CD4-positive, CD25-positive, alpha-beta regulatory T cell (primary cell): Measurements from ENCODE around the gene GARS1. TPM values are rescaled to one million over a fixed set of nuclear protein-coding genes. Genes with fewer than 3 reads are reported as not detected.

Experiments used
- ATAC-seq, 2 donors: fragments of 150-1000 bp; cut with Tn5 transposase; one replicate each; pipeline ENCODE4 v1.10.0; 2021; ENCODE audit warnings: low read depth in 2 of 2, moderate number of reproducible peaks in 2 of 2, moderate library complexity in 1 of 2
- DNase-seq, 3 donors: peaks; one replicate each; pipeline versions ENCODE4 v3.0.0 to v3.0.0-alpha.2; 2012 to 2022; ENCODE audit warnings: mixed read lengths in 1 of 3
- H3K27ac ChIP-seq: one replicate; pipeline ENCODE4 v1.7.0; 2013; ENCODE audit warnings: mild to moderate bottlenecking, low read length; ENCODE audit not compliant: insufficient read depth, poor library complexity, severe bottlenecking
- H3K27me3 ChIP-seq: one replicate; pipeline ENCODE4 v1.7.0; 2013; ENCODE audit warnings: low read length; ENCODE audit not compliant: control insufficient read depth, insufficient read depth
- H3K36me3 ChIP-seq: one replicate; pipeline ENCODE4 v1.7.0; 2013; ENCODE audit warnings: mild to moderate bottlenecking, low read length, moderate library complexity; ENCODE audit not compliant: control insufficient read depth, insufficient read depth
- H3K4me1 ChIP-seq: 2 replicates; pipeline ENCODE4 v1.7.0; 2013; ENCODE audit warnings: mild to moderate bottlenecking, low read length; ENCODE audit not compliant: insufficient read depth, control insufficient read depth, poor library complexity, severe bottlenecking
- H3K4me3 ChIP-seq: one replicate; pipeline ENCODE4 v1.7.0; 2013; ENCODE audit warnings: low read depth, mild to moderate bottlenecking, low read length, moderate library complexity
- H3K9me3 ChIP-seq, 2 experiments: 1 replicate in 1 of 2; 2 replicates in 1 of 2; pipeline ENCODE4 v1.7.0; 2013; ENCODE audit warnings: low read length in 2 of 2, mild to moderate bottlenecking in 1 of 2, moderate library complexity in 1 of 2; ENCODE audit not compliant: control insufficient read depth in 2 of 2
- H3K27ac Mint-ChIP-seq, 3 donors: one replicate each; pipeline ENCODE4 v1.8.0; 2020 to 2022; ENCODE audit warnings: mild to moderate bottlenecking in 3 of 3, mixed read lengths in 3 of 3, moderate library complexity in 2 of 3
- H3K27me3 Mint-ChIP-seq: one replicate; pipeline ENCODE4 v1.8.0; 2022; ENCODE audit warnings: mild to moderate bottlenecking, mixed read lengths
- H3K36me3 Mint-ChIP-seq: one replicate; pipeline ENCODE4 v1.8.0; 2020; ENCODE audit warnings: mixed read lengths
- H3K4me1 Mint-ChIP-seq, 4 donors: one replicate each; pipeline ENCODE4 v1.8.0; 2020 to 2022; ENCODE audit warnings: mixed read lengths in 4 of 4, mild to moderate bottlenecking in 1 of 4
- H3K4me3 Mint-ChIP-seq, 4 donors: one replicate each; pipeline ENCODE4 v1.8.0; 2020 to 2022; ENCODE audit warnings: mild to moderate bottlenecking in 4 of 4, mixed read lengths in 4 of 4, moderate library complexity in 3 of 4
- H3K9me3 Mint-ChIP-seq, 7 donors: one replicate each; pipeline ENCODE4 v1.8.0; 2020 to 2022; ENCODE audit warnings: mixed read lengths in 7 of 7, mild to moderate bottlenecking in 3 of 7, moderate library complexity in 2 of 7
- polyA plus RNA-seq, 4 donors: library from polyadenylated mRNA; unstranded; fragments of 300-500 nt; fragmentation: Illumina TruSeq; gene quantifications; one replicate each; pipeline ENCODE4 v1.2.3, GENCODE V29; 2021
- total RNA-seq: library from RNA; stranded (reverse); gene quantifications from one replicate; pipeline ENCODE4 v1.2.3, GENCODE V29; 2022

The GARS1 gene
- total and polyA plus RNA-seq, 5 donors from 2014 or later, result 76.2 to 116 (median 88.1) TPM

- ATAC-seq, result no peak
These were observed 59.8 kb downstream of the GARS1 start for GRCh38 chr7:30654296-30655090.

GRCh38 chr7:30655096-30655970 is 60.7 kb downstream of the GARS1 start:
- ATAC-seq, result no peak
- no peak overlapping the region for H3K27ac ChIP-seq
- H3K27ac Mint-ChIP-seq, result no peak overlapping the region

More at GRCh38 chr7:30654296-30655090, 59.8 kb downstream of the GARS1 start:
- Histone ChIP-seq H3K4me3 (no peak overlapping the region), H3K27ac (no peak overlapping the region), H3K36me3 (no peaks in the 10 kb centered on the region), H3K9me3 (no peaks in the 10 kb centered on the region), H3K4me1 (no peaks in the 10 kb centered on the region), H3K27me3 (no peaks in the 10 kb centered on the region)
- Mint-ChIP-seq H3K4me1 (no peaks in the 10 kb centered on the region), H3K27me3 (no peaks in the 10 kb centered on the region), H3K4me3 (no peak overlapping the region), H3K36me3 (peaks cover 3% of the 10 kb centered on the region), H3K27ac (no peak overlapping the region), H3K9me3 (no peaks in the 10 kb centered on the region)
- DNase-seq, result no peak

GRCh38 chr7:30656006-30656957 is 61.6 kb downstream of the GARS1 start:
- no peaks in the 10 kb centered on the region for H3K27me3 Mint-ChIP-seq
- no peak overlapping the region for H3K4me3 Mint-ChIP-seq
- ATAC-seq, result no peak
- no peaks in the 10 kb centered on the region for H3K4me1 Mint-ChIP-seq
- no peaks in the 10 kb centered on the region for H3K27me3 ChIP-seq
- H3K4me3 ChIP-seq, result no peak overlapping the region
- no peak overlapping the region for H3K27ac ChIP-seq
- peaks cover 3% of the 10 kb centered on the region for H3K36me3 Mint-ChIP-seq
- H3K4me1 ChIP-seq, result no peaks in the 10 kb centered on the region
- no peak overlapping the region for H3K27ac Mint-ChIP-seq
- no peak for DNase-seq
- no peaks in the 10 kb centered on the region for H3K9me3 ChIP-seq
- no peaks in the 10 kb centered on the region for H3K9me3 Mint-ChIP-seq
- H3K36me3 ChIP-seq, result no peaks in the 10 kb centered on the region

More at GRCh38 chr7:30655096-30655970, 60.7 kb downstream of the GARS1 start:
- H3K4me1 Mint-ChIP-seq, result no peaks in the 10 kb centered on the region
- no peaks in the 10 kb centered on the region for H3K9me3 Mint-ChIP-seq
- no peak overlapping the region for H3K4me3 Mint-ChIP-seq
- H3K36me3 ChIP-seq, result no peaks in the 10 kb centered on the region
- no peaks in the 10 kb centered on the region for H3K27me3 ChIP-seq
- H3K4me3 ChIP-seq, result no peak overlapping the region
- peaks cover 3% of the 10 kb centered on the region for H3K36me3 Mint-ChIP-seq
- DNase-seq, result no peak
- no peaks in the 10 kb centered on the region for H3K4me1 ChIP-seq
- no peaks in the 10 kb centered on the region for H3K9me3 ChIP-seq
- no peaks in the 10 kb centered on the region for H3K27me3 Mint-ChIP-seq

GRCh38 chr7:30657131-30657530 is 62.5 kb downstream of the GARS1 start:
- no peak overlapping the region for H3K4me3 ChIP-seq
- Mint-ChIP-seq H3K4me1 (no peaks in the 10 kb centered on the region), H3K4me3 (no peak overlapping the region), H3K27me3 (no peaks in the 10 kb centered on the region), H3K36me3 (peaks cover 3% of the 10 kb centered on the region), H3K27ac (no peak overlapping the region), H3K9me3 (no peaks in the 10 kb centered on the region)
- no peak for ATAC-seq
- no peaks in the 10 kb centered on the region for H3K9me3 ChIP-seq
- H3K36me3 ChIP-seq, result no peaks in the 10 kb centered on the region
- no peak overlapping the region for H3K27ac ChIP-seq
- H3K27me3 ChIP-seq, result no peaks in the 10 kb centered on the region
- no peak for DNase-seq
- H3K4me1 ChIP-seq, result no peaks in the 10 kb centered on the region

GRCh38 chr7:30658479-30659074 is 63.9 kb downstream of the GARS1 start:
- no peak for ATAC-seq
- peaks cover 2% of the 10 kb centered on the region for H3K36me3 Mint-ChIP-seq
- H3K9me3 Mint-ChIP-seq, result no peaks in the 10 kb centered on the region
- H3K27ac ChIP-seq, result no peak overlapping the region
- H3K4me1 ChIP-seq, result no peaks in the 10 kb centered on the region
- H3K4me1 Mint-ChIP-seq, result no peaks in the 10 kb centered on the region
- H3K4me3 Mint-ChIP-seq, result no peak overlapping the region
- H3K27me3 Mint-ChIP-seq, result no peaks in the 10 kb centered on the region
- no peaks in the 10 kb centered on the region for H3K27me3 ChIP-seq
- no peaks in the 10 kb centered on the region for H3K36me3 ChIP-seq
- H3K4me3 ChIP-seq, result no peak overlapping the region
- H3K27ac Mint-ChIP-seq, result no peak overlapping the region
- no peaks in the 10 kb centered on the region for H3K9me3 ChIP-seq
- DNase-seq, result no peak

- Histone ChIP-seq H3K27ac (no peak overlapping the region), H3K9me3 (no peaks in the 10 kb centered on the region), H3K4me3 (no peak overlapping the region), H3K36me3 (no peaks in the 10 kb centered on the region), H3K27me3 (no peaks in the 10 kb centered on the region), H3K4me1 (no peaks in the 10 kb centered on the region)
- Mint-ChIP-seq H3K27ac (peak overlapping the region in 1 of 3 donors; percentile 53), H3K9me3 (no peaks in the 10 kb centered on the region), H3K36me3 (no peaks in the 10 kb centered on the region), H3K4me3 (no peak overlapping the region), H3K27me3 (no peaks in the 10 kb centered on the region), H3K4me1 (no peaks in the 10 kb centered on the region)
- no peak for DNase-seq
- no peak for ATAC-seq
These were observed 64.6 kb downstream of the GARS1 start for GRCh38 chr7:30659312-30659711.
